Measurements from ENCODE around the gene ENC1. TPM values are rescaled to one million over a fixed set of nuclear protein-coding genes. Genes with fewer than 3 reads are reported as not detected.

The ENC1 gene
- total RNA-seq, 2 experiments from 2014 or later, result 12.1 to 25.9 TPM

DNA sequence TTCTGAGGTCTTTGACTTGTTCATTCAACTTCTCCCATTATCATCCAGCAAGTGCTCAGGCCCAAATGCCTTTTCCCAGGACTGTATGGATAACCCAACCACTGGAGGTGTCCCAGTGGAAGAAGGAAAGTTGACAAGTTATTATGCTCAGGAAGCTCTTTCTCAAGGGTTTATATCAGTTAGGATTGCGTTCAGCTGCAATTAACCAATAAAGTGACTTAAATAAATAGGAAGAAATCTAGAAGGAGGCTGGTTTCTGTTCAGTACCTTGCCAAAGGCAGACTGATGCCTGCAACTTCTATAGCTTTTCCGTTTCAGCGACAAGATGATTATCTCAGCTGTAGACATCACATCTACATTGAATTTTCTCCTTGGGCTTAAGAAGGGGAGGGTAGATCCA lies 52.1 kb downstream of the ENC1 start:
- Histone ChIP-seq H3K9me2 (ENCODE audit: insufficient read depth, low read length) (no peaks in the 10 kb centered on the region), H3K79me2 (ENCODE audit: insufficient read depth, low read depth, low read length) (no peaks in the 10 kb centered on the region), H2AFZ (ENCODE audit: low read length) (no peak overlapping the region), H3K9me3 (ENCODE audit: low read length) (no peaks in the 10 kb centered on the region), H3K27ac (ENCODE audit: low read depth, low read length, poor library complexity, severe bottlenecking) (no peak overlapping the region), H3K4me2 (ENCODE audit: low read length) (no peak overlapping the region), H3K4me1 (ENCODE audit: insufficient read depth, low read length, poor library complexity, severe bottlenecking) (no peaks in the 10 kb centered on the region), H3K36me3 (ENCODE audit: insufficient read depth, low read length) (no peaks in the 10 kb centered on the region), H4K20me1 (ENCODE audit: insufficient read depth, low read length) (no peaks in the 10 kb centered on the region), H3K4me3 (ENCODE audit: low read depth, low read length, poor library complexity, severe bottlenecking) (no peak overlapping the region)
- BruUV-seq (replicated peaks), result no TSS peak
- POLR2A ChIA-PET, result interaction anchor here (0.6 to 0.7 kb wide), 2 partner anchors 39 to 394 kb away, joined by 3 to 4 read pairs; no protein-coding TSS in a partner anchor
- TF ChIP-seq EZH2phosphoT487 (IDR thresholded peaks at IDR 0.05; ENCODE audit: borderline replicate concordance, low read depth, low read length), result no peak
- no peak for TF ChIP-seq CTCF (conservative IDR thresholded peaks at IDR 0.05; ENCODE audit: low read length)
- no peak for DNase-seq (ENCODE audit: low spot score)
- intact Hi-C loops (cut with micrococcal nuclease; ENCODE audit: unreplicated experiment), result no loop called here
- CTCF ChIA-PET (ENCODE audit: unreplicated experiment), result no interaction called here

DNA sequence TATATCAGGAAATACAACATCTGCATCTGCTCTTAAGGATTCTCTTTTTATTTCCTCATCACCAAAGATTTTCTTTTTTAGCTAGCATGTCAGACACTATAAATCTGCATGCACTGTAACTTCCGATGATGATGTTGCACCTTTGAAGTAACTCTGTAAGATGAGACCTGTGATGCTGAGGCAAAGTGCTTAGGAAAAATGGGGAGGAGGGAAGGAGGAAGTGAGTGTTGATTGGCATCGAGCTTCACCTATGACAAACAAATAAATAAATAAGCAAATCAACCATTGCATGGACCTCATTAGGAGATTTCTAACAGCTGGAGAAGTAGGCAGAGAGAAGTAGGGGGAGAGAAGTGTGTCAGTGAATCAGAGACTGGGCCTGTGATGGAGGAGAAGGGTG lies 52.6 kb downstream of the ENC1 start:
- no peaks in the 10 kb centered on the region for H3K79me2 ChIP-seq (ENCODE audit: insufficient read depth, low read depth, low read length)
- no peaks in the 10 kb centered on the region for H4K20me1 ChIP-seq (ENCODE audit: insufficient read depth, low read length)
- POLR2A ChIA-PET, result interaction anchor here (0.6 kb wide), 1 partner anchor 395 kb away, joined by 4 read pairs; no protein-coding TSS in a partner anchor
- no peak overlapping the region for H2AFZ ChIP-seq (ENCODE audit: low read length)
- no peak for DNase-seq (ENCODE audit: low spot score)
- intact Hi-C loops (cut with micrococcal nuclease; ENCODE audit: unreplicated experiment), result no loop called here
- TF ChIP-seq CTCF (conservative IDR thresholded peaks at IDR 0.05; ENCODE audit: low read length) (no peak), EZH2phosphoT487 (IDR thresholded peaks at IDR 0.05; ENCODE audit: borderline replicate concordance, low read depth, low read length) (no peak)
- H3K4me3 ChIP-seq (ENCODE audit: low read depth, low read length, poor library complexity, severe bottlenecking), result no peak overlapping the region
- BruUV-seq (replicated peaks), result no TSS peak
- H3K4me1 ChIP-seq (ENCODE audit: insufficient read depth, low read length, poor library complexity, severe bottlenecking), result no peaks in the 10 kb centered on the region
- no peaks in the 10 kb centered on the region for H3K36me3 ChIP-seq (ENCODE audit: insufficient read depth, low read length)
- H3K9me2 ChIP-seq (ENCODE audit: insufficient read depth, low read length), result no peaks in the 10 kb centered on the region
- no peak overlapping the region for H3K27ac ChIP-seq (ENCODE audit: low read depth, low read length, poor library complexity, severe bottlenecking)
- no peaks in the 10 kb centered on the region for H3K9me3 ChIP-seq (ENCODE audit: low read length)
- CTCF ChIA-PET (ENCODE audit: unreplicated experiment), result no interaction called here
- no peak overlapping the region for H3K4me2 ChIP-seq (ENCODE audit: low read length)

GRCh38 chr5:74587300-74587699 lies 53.2 kb downstream of the ENC1 start:
- H2AFZ ChIP-seq (ENCODE audit: low read length), result no peak overlapping the region
- POLR2A ChIA-PET, result no interaction called here

More at GRCh38 chr5:74587300-74587699, 53.2 kb downstream of the ENC1 start:
- TF ChIP-seq CTCF (conservative IDR thresholded peaks at IDR 0.05; ENCODE audit: low read length), result no peak
- TF ChIP-seq EZH2phosphoT487 (IDR thresholded peaks at IDR 0.05; ENCODE audit: borderline replicate concordance, low read depth, low read length), result no peak
- BruUV-seq (replicated peaks), result no TSS peak
- H3K9me3 ChIP-seq (ENCODE audit: low read length), result no peaks in the 10 kb centered on the region
- CTCF ChIA-PET (ENCODE audit: unreplicated experiment), result no interaction called here
- intact Hi-C loops (cut with micrococcal nuclease; ENCODE audit: unreplicated experiment), result no loop called here
- H3K4me3 ChIP-seq (ENCODE audit: low read depth, low read length, poor library complexity, severe bottlenecking), result no peak overlapping the region
- H3K27ac ChIP-seq (ENCODE audit: low read depth, low read length, poor library complexity, severe bottlenecking), result no peak overlapping the region
- H4K20me1 ChIP-seq (ENCODE audit: insufficient read depth, low read length), result no peaks in the 10 kb centered on the region
- no peak for DNase-seq (ENCODE audit: low spot score)
- H3K4me2 ChIP-seq (ENCODE audit: low read length), result no peak overlapping the region
- H3K79me2 ChIP-seq (ENCODE audit: insufficient read depth, low read depth, low read length), result no peaks in the 10 kb centered on the region
- no peaks in the 10 kb centered on the region for H3K36me3 ChIP-seq (ENCODE audit: insufficient read depth, low read length)
- H3K4me1 ChIP-seq (ENCODE audit: insufficient read depth, low read length, poor library complexity, severe bottlenecking), result no peaks in the 10 kb centered on the region
- H3K9me2 ChIP-seq (ENCODE audit: insufficient read depth, low read length), result no peaks in the 10 kb centered on the region
